GM20431 (cell line): ENCODE data around the gene PDGFD.
"Not testable (repeated sequence)": the region's sequence is repeated elsewhere in the genome, so short reads cannot be mapped to it uniquely, and the experiment has no call there.

Source experiments
- in situ Hi-C: fragments of 300-500 bp; cut with MseI, MboI; formaldehyde crosslinking; loops from one replicate; pipeline ENCODE4 v1.15.0; 2020; ENCODE audit warnings: low sequenced_read_pairs; ENCODE audit not compliant: unreplicated experiment

The PDGFD gene

GRCh38 chr11:104061853-104062521 lies 102.0 kb downstream of the PDGFD start:
- in situ Hi-C loops = no loop called here

GRCh38 chr11:104060820-104061219 lies 103.1 kb downstream of the PDGFD start:
- in situ Hi-C loops = no loop called here

GRCh38 chr11:104060004-104060794 lies 103.7 kb downstream of the PDGFD start:
- in situ Hi-C loops = no loop called here

DNA sequence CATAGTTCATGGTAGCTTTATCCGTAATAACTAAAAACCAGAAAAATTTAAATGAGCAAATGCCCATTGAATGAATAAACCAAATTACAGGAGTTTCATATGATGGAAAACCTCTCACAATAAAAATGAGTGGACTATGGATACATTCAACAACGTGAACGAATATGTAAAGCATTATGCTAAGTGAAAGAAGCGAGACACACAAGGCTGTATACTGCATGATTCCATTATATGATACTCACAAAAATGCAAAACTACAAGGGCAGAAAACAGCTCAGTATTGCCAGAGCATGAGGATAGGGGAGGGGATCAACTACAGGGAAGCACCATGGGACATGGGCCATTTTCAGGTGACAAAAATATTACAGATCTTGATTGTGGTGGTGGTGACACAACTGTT lies 105.3 kb downstream of the PDGFD start:
- in situ Hi-C loops = no loop called here

GRCh38 chr11:104057908-104058307 lies 106.0 kb downstream of the PDGFD start:
- in situ Hi-C loops = no loop called here

GRCh38 chr11:104055596-104055995 lies 108.4 kb downstream of the PDGFD start:
- in situ Hi-C loops = no loop called here

- in situ Hi-C loops = no loop called here
Observed at GRCh38 chr11:104054911-104055529, 108.9 kb downstream of the PDGFD start.

GRCh38 chr11:104053743-104054478 lies 110.0 kb downstream of the PDGFD start:
- in situ Hi-C loops = no loop called here

GRCh38 chr11:104051778-104052177 lies 112.2 kb downstream of the PDGFD start:
- in situ Hi-C loops = no loop called here

DNA sequence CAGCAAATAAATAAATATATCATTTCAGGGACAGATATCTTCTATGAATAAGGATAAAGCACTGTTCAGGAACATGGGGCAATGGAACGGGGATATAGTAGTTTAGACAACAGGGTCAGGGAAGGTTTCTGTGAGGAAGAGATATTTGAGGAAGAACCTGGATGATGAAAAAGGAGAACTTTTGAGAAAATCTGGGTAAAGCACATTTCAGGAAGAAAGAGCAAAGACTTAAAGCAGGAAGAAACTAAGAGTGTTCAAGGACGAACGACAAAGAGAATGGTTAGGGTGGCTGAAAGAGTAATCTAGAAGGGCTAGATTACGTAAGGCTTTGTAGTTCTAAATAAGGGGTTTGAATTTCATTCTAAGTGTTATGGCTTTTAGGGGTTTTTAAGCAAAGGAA lies 114.8 kb downstream of the PDGFD start:
- in situ Hi-C loops = no loop called here

- in situ Hi-C loops = not testable (repeated sequence)
Observed at GRCh38 chr11:104046858-104047257, 117.1 kb downstream of the PDGFD start.

- in situ Hi-C loops = no loop called here
Observed at GRCh38 chr11:104046331-104046730, 117.6 kb downstream of the PDGFD start.

DNA sequence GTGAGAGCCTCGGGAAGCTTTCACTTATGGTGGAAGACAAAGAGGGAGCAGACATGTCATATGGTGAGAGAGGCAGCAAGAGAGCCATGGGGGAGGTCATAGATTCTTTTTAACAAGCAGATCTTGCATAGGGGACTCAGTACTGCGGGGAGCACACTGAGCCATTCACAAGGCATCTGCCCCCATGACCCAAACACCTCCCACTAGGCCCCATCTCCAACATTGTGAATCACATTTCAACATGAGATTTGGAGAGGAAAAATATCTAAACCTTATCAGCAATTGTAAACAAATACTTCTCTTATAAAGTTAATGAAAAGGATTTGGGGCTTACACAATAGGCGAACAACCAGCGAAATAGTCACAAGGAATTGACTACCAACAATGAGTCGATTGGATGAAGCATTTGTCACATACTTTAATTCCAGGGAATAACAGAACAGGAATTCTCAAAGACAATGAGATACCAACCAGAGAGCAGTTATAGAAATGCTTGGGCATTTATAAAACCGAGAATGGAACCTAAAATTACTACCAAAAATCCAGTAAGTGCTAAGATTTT lies 120.2 kb downstream of the PDGFD start:
- in situ Hi-C loops = no loop called here

- in situ Hi-C loops = no loop called here
Observed at GRCh38 chr11:104043142-104043541, 120.8 kb downstream of the PDGFD start.

DNA sequence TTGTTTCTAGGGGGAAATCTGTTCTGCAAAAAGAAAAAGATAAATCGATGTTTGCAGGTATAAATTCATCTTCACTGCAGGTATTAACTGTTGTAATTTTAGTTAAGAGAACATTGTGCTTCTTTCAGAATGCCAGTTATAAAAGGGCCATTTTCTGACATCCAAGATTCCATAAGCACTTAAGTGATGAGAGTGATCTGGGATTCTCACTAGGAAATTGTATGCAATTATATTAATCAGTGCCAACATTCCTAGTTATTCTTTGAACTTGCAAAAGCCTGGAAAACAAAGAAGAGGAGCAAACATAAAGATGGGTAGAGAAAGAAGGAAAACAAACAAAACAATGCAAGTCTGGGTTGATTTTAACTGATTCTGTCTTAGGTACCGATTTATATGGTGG lies 122.2 kb downstream of the PDGFD start:
- in situ Hi-C loops = no loop called here

- in situ Hi-C loops = no loop called here
Observed at GRCh38 chr11:104036995-104037394, 127.0 kb downstream of the PDGFD start.

DNA sequence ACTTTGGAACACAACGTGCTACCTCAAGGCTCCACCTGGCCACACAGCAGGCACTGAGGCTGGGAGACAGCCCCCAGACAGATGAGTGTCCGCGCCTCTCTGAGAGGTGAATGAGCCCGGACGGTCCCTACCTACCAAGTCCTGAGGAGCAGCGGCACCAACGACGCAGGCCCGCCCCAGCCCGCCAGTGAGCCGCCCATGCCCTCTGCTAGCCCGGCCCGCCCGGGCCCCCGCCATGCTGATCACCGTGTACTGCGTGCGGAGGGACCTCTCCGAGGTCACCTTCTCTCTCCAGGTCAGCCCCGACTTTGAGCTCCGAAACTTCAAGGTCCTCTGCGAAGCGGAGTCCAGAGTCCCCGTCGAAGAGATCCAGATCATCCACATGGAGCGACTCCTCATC lies 127.4 kb downstream of the PDGFD start, which contains the start of gene DDI1:
DDI1 (plus strand) TSS at position 53 of the 400 bp plus-strand sequence; CDS start at position 236, 183 bp downstream.
- in situ Hi-C loops = no loop called here

DNA sequence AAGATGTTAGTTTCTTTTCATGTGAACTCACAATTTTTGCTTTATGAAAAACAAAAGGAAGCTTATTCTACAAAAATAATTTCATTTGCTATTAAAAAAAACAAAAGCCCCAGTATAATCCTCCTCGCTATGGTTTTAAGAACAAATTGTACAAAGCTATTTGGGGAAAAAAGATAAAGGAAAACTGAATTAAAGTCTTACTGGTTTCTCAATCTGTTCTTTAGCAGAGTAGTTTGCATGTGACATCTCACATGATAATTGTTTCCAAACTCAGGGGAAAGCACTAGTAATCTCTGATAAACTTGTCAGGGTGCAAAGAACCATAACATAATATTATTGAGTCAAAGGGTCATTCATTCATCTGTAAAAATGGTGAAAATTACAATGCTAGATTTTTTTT lies 130.4 kb downstream of the PDGFD start:
- in situ Hi-C loops = no loop called here

GRCh38 chr11:104033134-104033533 lies 130.8 kb downstream of the PDGFD start:
- in situ Hi-C loops = no loop called here
